HCT116 (cell line): ENCODE results near the gene DDX24. TPM values are rescaled to one million over a fixed set of nuclear protein-coding genes. Genes with fewer than 3 reads are reported as not detected.

Experiments used
- ATAC-seq: fragments of 200-7000 bp; cut with Tn5 transposase; 2 replicates; pipeline ENCODE4 v1.9.1; 2020; ENCODE audit warnings: mild to moderate bottlenecking, moderate library complexity
- BruUV-seq: library from RNA; stranded (reverse); fragments of 400-500 nt; replicated peaks from 2 replicates; lab custom pipeline; 2021; lab: Mats Ljungman, UMichigan
- CTCF ChIA-PET: fragments of 300-600 bp; sonication (Branson Sonifier 250); formaldehyde crosslinking; loops from one replicate; lab custom pipeline; 2021; ENCODE audit warnings: antibody characterized with exemption; lab: Charles Lee
- POLR2A ChIA-PET: fragments of 300-600, 350-600 bp; sonication (Branson Sonifier 250); formaldehyde crosslinking; loops from one replicate; lab custom pipeline; 2021; ENCODE audit warnings: antibody characterized with exemption; lab: Charles Lee
- RAD21 ChIA-PET, 2 experiments: fragments of 300-600 bp; sonication (Branson Sonifier 250); formaldehyde crosslinking; loops; one replicate each; lab custom pipeline; 2023; ENCODE audit warnings: low total read pairs in 2 of 2; ENCODE audit not compliant: uncharacterized antibody in 2 of 2, unreplicated experiment in 2 of 2, low non-redundant PET in 1 of 2; lab: Charles Lee
- DNase-seq: peaks from one replicate; pipeline ENCODE4 v3.0.0-alpha.2; 2010; ENCODE audit warnings: low read depth, low spot score
- H2AFZ ChIP-seq: fragments of 200-600 bp; shearing (Covaris generic), sonication (generic); 2 replicates; pipeline ENCODE4 v1.6.1; 2017; ENCODE audit warnings: low read depth, mixed run types, mixed read lengths, antibody characterized with exemption, low read length; ENCODE audit not compliant: poor library complexity, severe bottlenecking
- H3K27ac ChIP-seq: 2 replicates; pipeline ENCODE4 v1.5.1; 2012; ENCODE audit warnings: low read depth, low read length
- H3K27me3 ChIP-seq: fragments of 200-600 bp; sonication (generic); 2 replicates; pipeline ENCODE4 v1.6.1; 2016; ENCODE audit warnings: mixed run types, low read length, mixed read lengths; ENCODE audit not compliant: insufficient read depth
- H3K36me3 ChIP-seq, 2 experiments: fragments of 200-500 bp in 1 of 2; fragments of 200-600 bp in 1 of 2; sonication (Bioruptor generic) in 1 of 2; sonication (generic) in 1 of 2; 2 replicates each; pipeline versions ENCODE4 v1.5.1 to v1.6.1; 2014 to 2016; ENCODE audit warnings: low read length in 2 of 2, inconsistent platforms in 1 of 2, mixed read lengths in 1 of 2, mixed run types in 1 of 2; ENCODE audit not compliant: insufficient read depth in 2 of 2, control insufficient read depth in 1 of 2
- H3K4me1 ChIP-seq, 2 experiments: fragments of 200-600 bp in 1 of 2; sonication (generic) in 1 of 2; 2 replicates each; pipeline versions ENCODE4 v1.5.1 to v1.6.1; 2012 to 2017; ENCODE audit warnings: low read length in 2 of 2, inconsistent platforms in 1 of 2, mild to moderate bottlenecking in 1 of 2, mixed read lengths in 1 of 2, mixed run types in 1 of 2, moderate library complexity in 1 of 2; ENCODE audit not compliant: insufficient read depth in 2 of 2, control insufficient read depth in 1 of 2
- H3K4me2 ChIP-seq: fragments of 200-600 bp; sonication (generic); 2 replicates; pipeline ENCODE4 v1.6.1; 2017; ENCODE audit warnings: mixed run types, low read length, mixed read lengths
- H3K4me3 ChIP-seq, 2 experiments: fragments of 200-600 bp in 1 of 2; sonication (generic) in 1 of 2; replicated peaks in 1 of 2; 2 replicates each; pipeline ENCODE4 v1.5.1; 2011 to 2016; ENCODE audit warnings: low read length in 2 of 2, control low read depth in 1 of 2, low read depth in 1 of 2, mild to moderate bottlenecking in 1 of 2, mixed read lengths in 1 of 2, mixed run types in 1 of 2
- H3K79me2 ChIP-seq: fragments of 200-600 bp; sonication (generic); 2 replicates; pipeline ENCODE4 v1.6.1; 2017; ENCODE audit warnings: mild to moderate bottlenecking, mixed run types, low read length, moderate library complexity, mixed read lengths; ENCODE audit not compliant: insufficient read depth
- H3K9ac ChIP-seq: fragments of 200-600 bp; sonication (generic); 2 replicates; pipeline ENCODE4 v1.6.1; 2016; ENCODE audit warnings: low read length, mixed read lengths
- H3K9me2 ChIP-seq: fragments of 200-600 bp; sonication (generic), shearing (Covaris generic); 2 replicates; pipeline ENCODE4 v1.6.1; 2017; ENCODE audit warnings: mixed run types, mild to moderate bottlenecking, moderate library complexity; ENCODE audit not compliant: insufficient read depth
- H3K9me3 ChIP-seq, 2 experiments: fragments of 200-500 bp in 1 of 2; fragments of 200-600 bp in 1 of 2; sonication (Bioruptor generic) in 1 of 2; sonication (generic) in 1 of 2; 2 replicates each; pipeline ENCODE4 v1.6.1; 2014 to 2017; ENCODE audit warnings: low read length in 2 of 2, mixed read lengths in 2 of 2, inconsistent platforms in 1 of 2, low read depth in 1 of 2, mild to moderate bottlenecking in 1 of 2, mixed run types in 1 of 2, moderate library complexity in 1 of 2; ENCODE audit not compliant: control insufficient read depth in 1 of 2, insufficient read depth in 1 of 2
- H4K20me1 ChIP-seq: fragments of 200-600 bp; sonication (generic), shearing (Covaris generic); 2 replicates; pipeline ENCODE4 v1.6.1; 2017; ENCODE audit warnings: mixed run types, mild to moderate bottlenecking, moderate library complexity; ENCODE audit not compliant: insufficient read depth
- CBX3 ChIP-seq: IDR thresholded peaks from 2 replicates; pipeline ENCODE4 v1.6.1; 2012; ENCODE audit warnings: low read depth
- CEBPB ChIP-seq: IDR thresholded peaks from 2 replicates; pipeline ENCODE4 v1.6.1; 2012; ENCODE audit warnings: low read depth
- EGR1 ChIP-seq: IDR thresholded peaks from 2 replicates; pipeline ENCODE4 v1.6.1; 2012; ENCODE audit warnings: low read depth
- EZH2 ChIP-seq: fragments of 200-600 bp; sonication (generic); IDR thresholded peaks from 2 replicates; pipeline ENCODE4 v1.6.1; 2017; ENCODE audit warnings: antibody characterized with exemption, mixed run types
- FOSL1 ChIP-seq: IDR thresholded peaks from 2 replicates; pipeline ENCODE4 v1.6.1; 2012; ENCODE audit warnings: low read depth
- MAX ChIP-seq: IDR thresholded peaks from 2 replicates; pipeline ENCODE4 v1.6.1; 2012
- POLR2A ChIP-seq: IDR thresholded peaks from 2 replicates; pipeline ENCODE4 v1.7.0; 2011; ENCODE audit warnings: borderline replicate concordance; ENCODE audit not compliant: insufficient read depth, insufficient read length; ENCODE audit errors: extremely low read depth
- POLR2AphosphoS5 ChIP-seq: IDR thresholded peaks from 2 replicates; pipeline ENCODE4 v1.6.1; 2011; ENCODE audit warnings: mild to moderate bottlenecking, low read depth, low read length, moderate library complexity
- RAD21 ChIP-seq: IDR thresholded peaks from 2 replicates; pipeline ENCODE4 v1.6.1; 2012; ENCODE audit warnings: low read depth, mild to moderate bottlenecking
- REST ChIP-seq: IDR thresholded peaks from 2 replicates; pipeline ENCODE4 v1.6.1; 2012; ENCODE audit warnings: low read depth
- SIN3A ChIP-seq: IDR thresholded peaks from 2 replicates; pipeline ENCODE4 v1.6.1; 2012; ENCODE audit warnings: low read depth
- SRF ChIP-seq: IDR thresholded peaks from 2 replicates; pipeline ENCODE4 v1.6.1; 2012; ENCODE audit warnings: low read depth
- YY1 ChIP-seq: IDR thresholded peaks from 2 replicates; pipeline ENCODE4 v1.6.1; 2011; ENCODE audit warnings: low read length, low read depth, moderate library complexity, mild to moderate bottlenecking; ENCODE audit not compliant: insufficient replicate concordance; ENCODE audit errors: extremely low read depth
- ZNF274 ChIP-seq: fragments of 200-500 bp; sonication (Bioruptor generic); IDR thresholded peaks from 2 replicates; pipeline ENCODE4 v1.6.1; 2014; ENCODE audit warnings: mild to moderate bottlenecking, low read depth, low read length, inconsistent platforms
- intact Hi-C: fragments of 100-400 bp; cut with micrococcal nuclease; formaldehyde crosslinking; loops from 2 replicates; pipeline ENCODE4 v1.10.0; 2022
- total RNA-seq: library from RNA; stranded (reverse); gene quantifications from one replicate; pipeline ENCODE4 v1.2.1, GENCODE V29; 2021; ENCODE audit not compliant: unreplicated experiment
- TF ChIP-seq, protein P1 (sequence below): IDR thresholded peaks from 2 replicates; pipeline ENCODE4 v1.6.1; 2011; ENCODE audit warnings: mild to moderate bottlenecking, low read length, moderate library complexity; ENCODE audit not compliant: insufficient replicate concordance; ENCODE audit errors: extremely low read depth
- TF ChIP-seq, protein P2 (sequence below), 3 experiments: fragments of 200-600 bp in 1 of 3; sonication (generic) in 1 of 3; IDR thresholded peaks in 2 of 3; conservative IDR thresholded peaks in 1 of 3; 2 replicates each; pipeline ENCODE4 v1.5.1; 2012 to 2017; ENCODE audit warnings: low read depth in 2 of 3, low read length in 2 of 3, antibody characterized with exemption in 1 of 3, borderline replicate concordance in 1 of 3, control low read depth in 1 of 3, mild to moderate bottlenecking in 1 of 3, mixed read lengths in 1 of 3, mixed run types in 1 of 3, moderate library complexity in 1 of 3; ENCODE audit not compliant: insufficient read depth in 1 of 3
- TF ChIP-seq, protein P3 (sequence below): IDR thresholded peaks from 2 replicates; pipeline ENCODE4 v1.6.1; 2012

The DDX24 gene
- total RNA-seq, 1 experiment from 2014 or later: 169 TPM

GRCh38 chr14:94103554-94104150, 22.6 kb upstream of the DDX24 start (continued):
- TF ChIP-seq REST (no peak), CBX3 (no peak), EZH2 (no peak), EGR1 (no peak)
- TF ChIP-seq, protein P1, sequence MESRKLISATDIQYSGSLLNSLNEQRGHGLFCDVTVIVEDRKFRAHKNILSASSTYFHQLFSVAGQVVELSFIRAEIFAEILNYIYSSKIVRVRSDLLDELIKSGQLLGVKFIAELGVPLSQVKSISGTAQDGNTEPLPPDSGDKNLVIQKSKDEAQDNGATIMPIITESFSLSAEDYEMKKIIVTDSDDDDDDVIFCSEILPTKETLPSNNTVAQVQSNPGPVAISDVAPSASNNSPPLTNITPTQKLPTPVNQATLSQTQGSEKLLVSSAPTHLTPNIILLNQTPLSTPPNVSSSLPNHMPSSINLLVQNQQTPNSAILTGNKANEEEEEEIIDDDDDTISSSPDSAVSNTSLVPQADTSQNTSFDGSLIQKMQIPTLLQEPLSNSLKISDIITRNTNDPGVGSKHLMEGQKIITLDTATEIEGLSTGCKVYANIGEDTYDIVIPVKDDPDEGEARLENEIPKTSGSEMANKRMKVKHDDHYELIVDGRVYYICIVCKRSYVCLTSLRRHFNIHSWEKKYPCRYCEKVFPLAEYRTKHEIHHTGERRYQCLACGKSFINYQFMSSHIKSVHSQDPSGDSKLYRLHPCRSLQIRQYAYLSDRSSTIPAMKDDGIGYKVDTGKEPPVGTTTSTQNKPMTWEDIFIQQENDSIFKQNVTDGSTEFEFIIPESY: no peak
- TF ChIP-seq, all 23 proteins: peak for 0

DNA sequence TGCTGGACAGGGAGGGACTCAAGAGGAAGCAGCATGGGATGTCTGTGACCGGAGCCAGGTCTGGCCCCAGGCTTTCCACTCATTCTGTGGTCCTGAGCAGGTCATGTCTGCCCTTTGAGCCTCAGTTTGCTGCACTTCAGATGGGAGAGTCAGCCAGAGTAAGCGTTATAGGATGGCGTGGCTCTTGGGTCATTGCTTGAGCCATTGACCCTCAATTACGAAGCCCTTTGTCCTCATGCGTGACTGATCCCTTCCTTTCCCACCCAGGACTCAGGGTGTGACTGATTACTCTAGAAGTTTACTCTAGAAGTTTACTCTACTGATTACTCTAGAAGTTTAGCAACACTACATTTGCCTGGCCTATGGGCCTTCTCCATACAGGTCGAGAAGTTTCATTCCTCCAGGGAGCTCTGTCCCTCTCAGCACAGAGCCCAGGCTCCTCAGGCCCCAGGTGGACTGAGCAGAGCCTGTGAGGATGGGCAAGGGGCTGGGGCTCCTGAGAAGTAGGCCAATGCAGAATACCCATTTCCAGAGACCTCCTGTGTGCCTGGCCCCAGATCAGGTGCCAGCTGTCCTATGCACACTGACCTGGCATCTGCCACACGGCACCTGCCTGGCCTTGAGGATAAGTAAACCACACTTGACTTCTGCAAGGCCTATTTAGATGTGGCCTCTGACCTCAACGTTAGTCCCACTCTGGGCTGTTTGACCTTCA, 21.9 kb upstream of the DDX24 start:
- no peak for DNase-seq
- ChIA-PET CTCF (no interaction called here), POLR2A (no interaction called here), RAD21 (no interaction called here)
- Histone ChIP-seq H3K9me3 (no peaks in the 10 kb centered on the region), H3K79me2 (no peaks in the 10 kb centered on the region), H3K27ac (no peak overlapping the region), H3K4me1 (no peaks in the 10 kb centered on the region; a peak in 1 of 4 replicates), H3K4me2 (no peak overlapping the region), H3K9ac (no peak overlapping the region), H3K9me2 (no peaks in the 10 kb centered on the region), H3K4me3 (no peak overlapping the region), H3K36me3 (no peaks in the 10 kb centered on the region), H2AFZ (no peak overlapping the region), H4K20me1 (no peaks in the 10 kb centered on the region), H3K27me3 (no peaks in the 10 kb centered on the region)
- no peak for ATAC-seq
- no TSS peak for BruUV-seq
- intact Hi-C loops: no loop called here
- TF ChIP-seq RAD21 (no peak), POLR2A (no peak), YY1 (no peak), POLR2AphosphoS5 (no peak), FOSL1 (no peak), MAX (no peak), ZNF274 (no peak), SRF (no peak), CEBPB (no peak), SIN3A (no peak)
- TF ChIP-seq, protein P2, sequence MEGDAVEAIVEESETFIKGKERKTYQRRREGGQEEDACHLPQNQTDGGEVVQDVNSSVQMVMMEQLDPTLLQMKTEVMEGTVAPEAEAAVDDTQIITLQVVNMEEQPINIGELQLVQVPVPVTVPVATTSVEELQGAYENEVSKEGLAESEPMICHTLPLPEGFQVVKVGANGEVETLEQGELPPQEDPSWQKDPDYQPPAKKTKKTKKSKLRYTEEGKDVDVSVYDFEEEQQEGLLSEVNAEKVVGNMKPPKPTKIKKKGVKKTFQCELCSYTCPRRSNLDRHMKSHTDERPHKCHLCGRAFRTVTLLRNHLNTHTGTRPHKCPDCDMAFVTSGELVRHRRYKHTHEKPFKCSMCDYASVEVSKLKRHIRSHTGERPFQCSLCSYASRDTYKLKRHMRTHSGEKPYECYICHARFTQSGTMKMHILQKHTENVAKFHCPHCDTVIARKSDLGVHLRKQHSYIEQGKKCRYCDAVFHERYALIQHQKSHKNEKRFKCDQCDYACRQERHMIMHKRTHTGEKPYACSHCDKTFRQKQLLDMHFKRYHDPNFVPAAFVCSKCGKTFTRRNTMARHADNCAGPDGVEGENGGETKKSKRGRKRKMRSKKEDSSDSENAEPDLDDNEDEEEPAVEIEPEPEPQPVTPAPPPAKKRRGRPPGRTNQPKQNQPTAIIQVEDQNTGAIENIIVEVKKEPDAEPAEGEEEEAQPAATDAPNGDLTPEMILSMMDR (IDR thresholded peaks at IDR 0.05 in 2 of 3, conservative IDR thresholded peaks at IDR 0.05 in 1 of 3; ENCODE audit: borderline replicate concordance in 1 of 3, insufficient read depth in 1 of 3, low read depth in 2 of 3, low read length in 2 of 3): no peak
- TF ChIP-seq, protein P3, sequence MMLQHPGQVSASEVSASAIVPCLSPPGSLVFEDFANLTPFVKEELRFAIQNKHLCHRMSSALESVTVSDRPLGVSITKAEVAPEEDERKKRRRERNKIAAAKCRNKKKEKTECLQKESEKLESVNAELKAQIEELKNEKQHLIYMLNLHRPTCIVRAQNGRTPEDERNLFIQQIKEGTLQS: no peak
